Breast epithelium (tissue), 3 donors: Measurements from ENCODE around the gene SLC25A28.

Source experiments
- CTCF ChIP-seq, 3 donors: fragments of 450-650 bp; IDR thresholded peaks; one replicate each; pipeline ENCODE4 v1.5.1; 2016 to 2017; ENCODE audit warnings: antibody characterized with exemption in 3 of 3, mild to moderate bottlenecking in 3 of 3, moderate library complexity in 3 of 3
- POLR2A ChIP-seq: fragments of 450-650 bp; IDR thresholded peaks from one replicate; pipeline ENCODE4 v1.6.1; 2016; ENCODE audit warnings: antibody characterized with exemption, mild to moderate bottlenecking, moderate library complexity
- POLR2AphosphoS5 ChIP-seq, 3 donors: sonication (generic); formaldehyde crosslinking; IDR thresholded peaks; one replicate each; pipeline ENCODE4 v1.6.1; 2017; ENCODE audit warnings: antibody characterized with exemption in 3 of 3

DNA sequence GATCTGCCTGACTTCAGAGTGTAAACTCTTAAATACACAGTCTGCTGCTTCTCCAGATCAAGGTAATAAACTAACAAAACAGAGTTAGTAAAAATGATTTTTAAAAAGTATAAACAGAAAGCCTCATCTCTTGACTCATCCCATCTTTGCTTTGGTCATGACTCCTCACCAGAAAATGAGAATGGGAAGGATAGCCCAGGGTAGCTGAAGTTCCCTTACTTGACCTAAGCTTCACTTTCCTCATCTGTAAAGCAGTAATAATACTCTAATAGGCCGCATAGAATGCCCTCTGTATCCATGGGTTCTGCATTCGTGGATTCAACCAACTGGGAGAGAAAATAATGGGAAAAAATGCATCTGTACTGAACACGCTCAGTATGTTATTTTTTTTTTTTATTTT, 11.3 kb upstream of the SLC25A28 start:
- TF ChIP-seq POLR2AphosphoS5 (IDR thresholded peaks at IDR 0.05) (no peak), CTCF (IDR thresholded peaks at IDR 0.05) (no peak), POLR2A (no peak)
